ENCODE measurements around the gene STK32C.

DNA sequence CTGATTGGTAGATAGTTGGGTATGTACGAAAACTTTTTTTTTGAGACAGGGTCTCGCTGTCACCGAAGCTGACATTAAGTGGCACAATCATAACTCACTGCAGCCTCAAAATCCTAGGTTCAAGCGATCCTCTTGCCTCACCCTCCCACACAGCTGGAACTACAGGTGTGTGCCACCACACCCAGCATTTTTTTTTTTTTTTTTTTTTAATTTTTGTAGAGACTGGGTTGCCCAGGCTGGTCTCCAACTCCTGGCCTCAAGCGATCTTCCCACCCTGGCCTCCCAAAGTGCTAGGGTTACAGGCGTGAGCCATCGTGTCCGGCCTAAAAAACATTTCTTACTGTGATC, 22.7 kb upstream of the STK32C start:
- TF ChIP-seq, protein P1, sequence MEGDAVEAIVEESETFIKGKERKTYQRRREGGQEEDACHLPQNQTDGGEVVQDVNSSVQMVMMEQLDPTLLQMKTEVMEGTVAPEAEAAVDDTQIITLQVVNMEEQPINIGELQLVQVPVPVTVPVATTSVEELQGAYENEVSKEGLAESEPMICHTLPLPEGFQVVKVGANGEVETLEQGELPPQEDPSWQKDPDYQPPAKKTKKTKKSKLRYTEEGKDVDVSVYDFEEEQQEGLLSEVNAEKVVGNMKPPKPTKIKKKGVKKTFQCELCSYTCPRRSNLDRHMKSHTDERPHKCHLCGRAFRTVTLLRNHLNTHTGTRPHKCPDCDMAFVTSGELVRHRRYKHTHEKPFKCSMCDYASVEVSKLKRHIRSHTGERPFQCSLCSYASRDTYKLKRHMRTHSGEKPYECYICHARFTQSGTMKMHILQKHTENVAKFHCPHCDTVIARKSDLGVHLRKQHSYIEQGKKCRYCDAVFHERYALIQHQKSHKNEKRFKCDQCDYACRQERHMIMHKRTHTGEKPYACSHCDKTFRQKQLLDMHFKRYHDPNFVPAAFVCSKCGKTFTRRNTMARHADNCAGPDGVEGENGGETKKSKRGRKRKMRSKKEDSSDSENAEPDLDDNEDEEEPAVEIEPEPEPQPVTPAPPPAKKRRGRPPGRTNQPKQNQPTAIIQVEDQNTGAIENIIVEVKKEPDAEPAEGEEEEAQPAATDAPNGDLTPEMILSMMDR (IDR thresholded peaks at IDR 0.05), result no peak
- no peak for TF ChIP-seq POLR2A (IDR thresholded peaks at IDR 0.05)

Data from testis (tissue), 2 donors.